Heart left ventricle (tissue), 13 donors: ENCODE measurements around the gene MTIF3.

Source experiments
- CTCF ChIP-seq, 12 donors: fragments of 200-600 bp; sonication (generic) in 4 of 12; IDR thresholded peaks; one replicate each; pipeline versions ENCODE4 v1.5.0 to v1.8.0; 2018 to 2022; ENCODE audit warnings: antibody characterized with exemption in 12 of 12, mild to moderate bottlenecking in 5 of 12
- POLR2A ChIP-seq, 2 donors: fragments of 450-650 bp; IDR thresholded peaks; one replicate each; pipeline ENCODE4 v1.6.1; 2017; ENCODE audit warnings: antibody characterized with exemption in 2 of 2, mild to moderate bottlenecking in 2 of 2, moderate library complexity in 2 of 2
- donor health status: ischemic (EF 13 %, LVEDD 7.1; RV severe dilation, severe dysfunction).
- donor health status: DM: no; HTN: yes; CAD: no.
- donor health status: DM: no; HTN: no; CAD: no.
- donor health status: ischemic (EF 25% LVEDD 6.9; RV normal size, moderate dysfunction).
- donor health status: ischemic (EF 25% LVEDD 5.7; RV mildly dilated, moderate dysfunction).
- donor health status: ischemic (EF 35%, LVEDD 5.7; RV mildly dilated, moderate dysfunction).
- donor health status: nonischemic (EF 11% LVEDD 7.7; RV severe dilation, severe dysfunction).
- donor health status: DM: yes; HTN: yes; CAD: no.
- donor health status: PGD.
- donor health status: ischemic (EF 29% LVEDD 5.4; RV normal size, mild dysfunction).
- donor health status: nonischemic (EF 23%, LVEDD 6.1; RV moderate dilation, normal function).

- no peak for TF ChIP-seq CTCF (IDR thresholded peaks at IDR 0.05)
- no peak for TF ChIP-seq POLR2A (IDR thresholded peaks at IDR 0.05)
Observed at GRCh38 chr13:27493981-27494380, 43.6 kb upstream of the MTIF3 start.
